GM11168 (cell line): ENCODE measurements around the gene FOSL1.
"Not testable (repeated sequence)": the region's sequence is repeated elsewhere in the genome, so short reads cannot be mapped to it uniquely, and the experiment has no call there.

ENCODE experiments used
- in situ Hi-C: fragments of 300-500 bp; cut with MboI; formaldehyde crosslinking; loops from one replicate; pipeline ENCODE4 v1.12.0; 2022; ENCODE audit warnings: low sequenced_read_pairs; ENCODE audit not compliant: unreplicated experiment

The FOSL1 gene

DNA sequence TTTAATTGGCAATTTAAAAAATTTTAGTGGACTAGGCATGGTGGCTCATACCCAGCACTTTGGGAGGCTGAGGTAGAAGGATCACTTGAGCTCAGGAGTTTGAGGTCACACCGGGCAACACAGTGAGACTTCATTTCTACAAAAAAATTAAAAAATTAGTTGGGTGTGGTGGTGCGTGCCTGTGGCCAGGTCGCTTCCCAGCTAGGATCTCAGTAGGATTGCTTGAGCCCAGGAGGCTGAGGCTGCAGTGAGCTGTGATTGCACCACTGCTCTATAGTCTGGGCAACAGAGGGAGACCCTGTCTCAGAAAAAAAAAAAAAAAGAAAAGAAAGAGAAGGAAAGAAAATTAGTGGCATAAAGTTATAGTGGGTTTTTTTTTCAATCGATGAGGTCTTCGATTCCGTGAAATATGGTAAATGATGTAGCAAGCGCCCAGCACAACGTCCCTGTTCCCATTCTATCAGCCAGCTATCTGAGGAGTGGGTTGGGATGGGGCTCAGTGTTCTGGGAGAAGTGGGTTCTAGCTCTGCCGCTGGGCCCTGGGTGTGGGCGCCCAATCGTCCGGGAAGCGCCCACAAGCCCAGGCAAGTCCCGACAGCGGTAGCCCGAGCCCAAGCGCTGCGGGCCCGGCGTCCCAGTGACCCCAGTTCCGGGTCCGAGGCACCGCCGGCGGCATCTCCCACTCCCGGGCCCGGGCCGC, 1.4 kb downstream of the FOSL1 start:
- in situ Hi-C loops: no loop called here

- in situ Hi-C loops: no loop called here
These were observed 3.1 kb downstream of the FOSL1 start for GRCh38 chr11:65897020-65897471.

- in situ Hi-C loops: no loop called here
These were observed 3.9 kb downstream of the FOSL1 start for GRCh38 chr11:65896034-65896999.

- in situ Hi-C loops: no loop called here
These were observed 4.7 kb downstream of the FOSL1 start for GRCh38 chr11:65895482-65895981.

- in situ Hi-C loops: no loop called here
These were observed 6.1 kb downstream of the FOSL1 start for GRCh38 chr11:65894034-65894591.

DNA sequence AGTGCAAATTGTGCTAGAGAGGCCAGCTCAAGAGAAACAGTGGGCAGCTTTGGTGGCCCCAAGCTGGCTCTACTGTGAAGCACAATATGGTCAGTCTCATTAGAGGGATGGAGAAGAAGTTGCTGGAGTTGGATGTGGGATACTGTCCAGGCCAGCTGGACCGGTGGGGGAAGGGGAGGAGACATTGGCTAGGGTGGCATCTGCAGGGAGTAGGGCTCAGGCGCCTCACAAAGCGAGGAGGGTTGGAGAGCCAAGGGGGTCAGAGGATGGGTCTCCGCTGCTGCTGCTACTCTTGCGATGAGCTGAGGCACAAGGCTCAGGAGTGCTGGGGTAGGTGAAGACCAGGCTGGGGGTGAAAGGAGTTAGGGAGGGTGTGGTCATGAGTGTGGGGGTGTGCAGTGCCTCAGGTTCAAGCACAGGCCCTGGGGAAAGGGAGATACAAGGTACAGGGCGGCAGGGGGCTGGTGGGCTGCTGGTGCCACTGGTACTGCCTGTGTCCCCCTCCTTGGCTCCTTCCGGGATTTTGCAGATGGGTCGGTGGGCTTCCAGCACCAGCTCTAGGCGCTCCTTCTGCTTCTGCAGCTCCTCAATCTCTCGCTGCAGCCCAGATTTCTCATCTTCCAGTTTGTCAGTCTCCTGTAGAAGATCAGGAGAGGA, 7.4 kb downstream of the FOSL1 start:
- in situ Hi-C loops: no loop called here

DNA sequence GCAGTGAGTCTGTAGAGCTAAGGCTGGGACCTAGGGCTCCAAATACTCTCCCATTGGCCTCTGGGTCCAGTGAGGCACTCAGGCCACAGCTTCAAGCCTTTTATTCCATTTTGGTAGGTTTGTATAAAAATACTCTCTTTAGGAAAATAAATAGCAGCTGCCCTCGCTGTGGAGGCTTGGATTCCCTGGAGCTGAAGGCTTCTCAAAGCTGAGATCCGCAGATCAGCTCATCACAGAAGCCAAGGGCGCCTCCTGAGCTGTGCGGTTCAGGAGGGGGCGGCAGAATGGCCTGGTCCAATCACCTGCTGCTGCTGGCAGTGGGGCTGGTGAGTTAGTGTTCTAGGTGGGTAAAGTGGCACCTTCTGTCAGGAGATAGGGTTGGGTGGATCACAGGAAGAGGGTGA, 8.0 kb downstream of the FOSL1 start:
- in situ Hi-C loops: not testable (repeated sequence)

GRCh38 chr11:65891219-65892136, 8.7 kb downstream of the FOSL1 start:
- in situ Hi-C loops: no loop called here

- in situ Hi-C loops: no loop called here
These were observed 9.6 kb downstream of the FOSL1 start, which contains the start of gene CCDC85B for GRCh38 chr11:65890324-65891218. TSS of gene CCDC85B (plus strand) at chr11:65890673. CDS start at chr11:65890784, 111 bp downstream.

DNA sequence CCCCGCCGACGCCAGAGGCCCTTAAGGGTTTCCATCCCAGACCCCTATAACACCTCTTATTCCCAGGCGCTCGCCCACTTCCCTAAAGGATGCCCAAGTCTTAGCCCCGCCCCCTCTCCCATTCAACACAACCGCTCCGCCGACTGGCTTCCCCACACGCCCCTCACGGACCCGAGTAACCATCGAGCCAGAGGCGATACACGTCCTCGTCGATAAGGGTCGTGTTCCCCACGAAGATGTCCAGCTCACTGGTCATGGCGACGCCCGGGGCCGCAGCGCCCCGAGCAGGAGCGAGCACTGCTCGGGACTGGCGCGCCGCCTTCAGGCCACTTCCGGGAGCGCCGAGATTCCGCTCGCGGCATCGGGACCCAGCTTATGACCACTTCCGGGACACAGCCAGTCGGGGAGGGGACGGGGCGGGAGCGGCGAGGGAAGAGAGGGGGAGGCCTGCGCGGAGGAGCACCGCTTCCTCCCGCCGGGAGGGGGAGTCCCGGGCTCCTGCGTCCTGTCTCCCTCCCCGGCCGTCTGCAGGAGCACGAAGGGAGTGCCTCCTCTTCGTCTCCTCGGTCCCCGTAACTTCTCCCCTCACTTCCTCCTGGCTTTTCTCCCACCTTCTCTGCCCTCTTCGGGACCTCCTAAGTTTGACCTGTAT, 11.9 kb downstream of the FOSL1 start, which contains the start of gene FIBP:
Gene FIBP, minus strand, starts transcription at position 309 of the 652 bp plus-strand sequence. Its CDS starts 53 bp downstream, at position 256.
- in situ Hi-C loops: no loop called here

- in situ Hi-C loops: no loop called here
These were observed 12.4 kb downstream of the FOSL1 start for GRCh38 chr11:65887723-65888162.

DNA sequence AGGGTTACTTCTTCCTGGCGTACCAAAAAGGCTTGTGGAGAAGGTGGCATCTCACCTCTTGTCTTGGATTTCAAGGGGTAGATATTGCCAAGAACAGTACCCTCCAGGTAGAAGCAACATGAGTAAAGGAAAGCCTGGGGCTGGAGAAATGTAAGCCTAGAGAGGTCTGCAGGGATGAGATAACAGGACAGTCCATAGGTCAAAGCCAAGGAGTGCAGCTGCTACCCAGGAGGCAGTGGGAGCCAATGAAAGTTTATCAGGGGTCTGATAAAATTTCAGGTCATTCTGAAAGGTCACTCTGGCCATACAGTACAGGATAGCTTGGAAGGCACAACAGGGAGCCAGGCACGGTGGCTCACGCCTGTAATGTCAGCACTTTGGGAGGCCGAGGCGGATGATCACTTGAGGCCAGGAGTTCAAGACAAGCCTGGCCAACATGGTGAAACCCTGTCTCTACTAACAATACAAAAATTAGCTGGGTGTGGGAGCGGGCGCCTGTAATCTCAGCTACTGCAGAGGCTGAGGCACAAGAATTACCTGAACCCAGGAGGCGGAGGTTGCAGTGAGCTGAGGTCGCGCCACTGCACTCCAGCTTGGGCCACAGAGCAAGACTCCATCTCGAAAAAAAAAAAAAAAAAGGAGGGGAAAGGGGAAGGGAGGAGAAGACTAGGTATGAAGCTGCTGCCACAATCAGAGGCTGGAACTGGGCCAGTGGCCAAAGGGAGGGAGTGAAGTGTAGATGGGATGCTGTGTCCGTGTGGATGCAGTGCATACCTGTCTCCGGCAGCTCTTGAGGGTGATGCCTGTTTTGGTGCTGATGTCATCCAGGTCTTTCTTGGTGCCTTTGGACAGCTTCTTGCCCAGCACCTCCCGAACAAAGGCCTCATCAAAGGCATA, 13.1 kb downstream of the FOSL1 start:
- in situ Hi-C loops: no loop called here

- in situ Hi-C loops: no loop called here
These were observed 14.2 kb downstream of the FOSL1 start for GRCh38 chr11:65885808-65886536.

DNA sequence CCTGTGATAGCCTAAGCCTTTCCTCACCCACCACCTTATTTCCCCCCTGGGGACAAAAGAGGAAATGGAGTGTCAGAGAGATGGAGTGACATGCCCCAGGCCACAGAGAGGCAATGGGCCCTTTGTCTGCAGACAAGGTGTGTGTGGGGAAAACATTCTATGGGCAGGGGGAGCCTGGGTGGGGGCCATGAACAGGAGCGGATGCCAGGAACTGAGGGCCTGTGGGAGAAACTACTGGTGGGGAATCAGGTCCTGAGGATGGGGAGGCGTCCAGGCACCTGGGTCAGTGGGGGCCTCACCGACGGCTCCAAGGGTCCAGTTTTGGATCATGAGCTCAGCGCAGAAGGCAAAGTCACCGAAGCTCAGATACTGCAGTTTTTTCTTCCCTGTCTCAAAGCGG, 15.0 kb downstream of the FOSL1 start:
- in situ Hi-C loops: no loop called here

GRCh38 chr11:65884716-65885092, 15.5 kb downstream of the FOSL1 start:
- in situ Hi-C loops: loop anchor here (5.0 kb wide), 1 partner anchor 108 kb away; no protein-coding TSS in a partner anchor
